Measurements from ENCODE around the gene MARCHF2. TPM values are rescaled to one million over a fixed set of nuclear protein-coding genes. Genes with fewer than 3 reads are reported as not detected.
A peak's percentile ranks its signal among the peaks of the same experiment; 100 is the strongest.

MARCHF2 gene
- total RNA-seq, 2 experiments from 2014 or later = 20.0 to 22.2 TPM

DNA sequence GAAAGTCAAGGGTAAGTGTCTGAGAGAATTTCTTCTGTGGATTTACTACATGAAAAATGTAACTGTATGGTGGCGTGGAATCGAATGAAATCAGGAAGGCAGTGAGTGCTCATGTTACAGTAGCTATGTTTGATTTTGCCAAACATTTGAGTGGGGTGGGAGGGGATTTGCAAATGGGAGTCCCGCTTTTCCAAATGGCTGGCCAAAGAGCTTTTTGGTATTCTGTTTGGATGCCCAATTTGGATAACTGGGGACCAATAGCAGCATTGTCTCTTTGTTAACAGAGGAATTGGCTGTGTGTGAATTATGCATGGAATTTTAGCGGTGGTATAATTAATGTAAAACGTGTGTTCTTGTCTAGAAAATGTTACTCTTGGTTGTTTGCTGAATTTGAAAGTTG is 49.5 kb downstream of the MARCHF2 start:
- Mint-ChIP-seq H3K27ac (no peak overlapping the region), H3K9me3 (no peaks in the 10 kb centered on the region), H3K36me3 (ENCODE audit: low read depth) (peaks cover 96% of the 10 kb centered on the region), H3K4me3 (no peak overlapping the region), H3K27me3 (no peaks in the 10 kb centered on the region), H3K4me1 (ENCODE audit: low read depth) (peaks cover 78% of the 10 kb centered on the region)
- no peaks in the 10 kb centered on the region for H3K9me3 ChIP-seq (ENCODE audit: control insufficient read depth in 1 of 2, insufficient read depth in 1 of 2, low read length in 2 of 2)
- peaks cover 88% of the 10 kb centered on the region for H3K36me3 ChIP-seq (ENCODE audit: insufficient read depth, low read length)
- intact Hi-C loops (cut with DNase I, micrococcal nuclease) = no loop called here
- H3K4me3 ChIP-seq (ENCODE audit: low read length) = no peak overlapping the region
- TF ChIP-seq, protein P1, sequence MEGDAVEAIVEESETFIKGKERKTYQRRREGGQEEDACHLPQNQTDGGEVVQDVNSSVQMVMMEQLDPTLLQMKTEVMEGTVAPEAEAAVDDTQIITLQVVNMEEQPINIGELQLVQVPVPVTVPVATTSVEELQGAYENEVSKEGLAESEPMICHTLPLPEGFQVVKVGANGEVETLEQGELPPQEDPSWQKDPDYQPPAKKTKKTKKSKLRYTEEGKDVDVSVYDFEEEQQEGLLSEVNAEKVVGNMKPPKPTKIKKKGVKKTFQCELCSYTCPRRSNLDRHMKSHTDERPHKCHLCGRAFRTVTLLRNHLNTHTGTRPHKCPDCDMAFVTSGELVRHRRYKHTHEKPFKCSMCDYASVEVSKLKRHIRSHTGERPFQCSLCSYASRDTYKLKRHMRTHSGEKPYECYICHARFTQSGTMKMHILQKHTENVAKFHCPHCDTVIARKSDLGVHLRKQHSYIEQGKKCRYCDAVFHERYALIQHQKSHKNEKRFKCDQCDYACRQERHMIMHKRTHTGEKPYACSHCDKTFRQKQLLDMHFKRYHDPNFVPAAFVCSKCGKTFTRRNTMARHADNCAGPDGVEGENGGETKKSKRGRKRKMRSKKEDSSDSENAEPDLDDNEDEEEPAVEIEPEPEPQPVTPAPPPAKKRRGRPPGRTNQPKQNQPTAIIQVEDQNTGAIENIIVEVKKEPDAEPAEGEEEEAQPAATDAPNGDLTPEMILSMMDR (IDR thresholded peaks at IDR 0.05) = no peak
- DNase-seq = no peak
- no peak overlapping the region for H3K27ac ChIP-seq (ENCODE audit: low read depth in 1 of 2, low read length in 2 of 2)
- H3K27me3 ChIP-seq (ENCODE audit: control insufficient read depth in 1 of 2, insufficient read depth in 2 of 2, low read length in 2 of 2) = no peaks in the 10 kb centered on the region
- H3K4me1 ChIP-seq (ENCODE audit: insufficient read depth, low read length) = peaks cover 16% of the 10 kb centered on the region
- ChIA-PET CTCF (no interaction called here), POLR2A (interaction anchor here (1.3 to 1.6 kb wide), 3 partner anchors 11 to 18 kb away, joined by 3 to 5 read pairs (median 4); no protein-coding TSS in a partner anchor)
- ATAC-seq (ENCODE audit: poor library complexity) = no peak

DNA sequence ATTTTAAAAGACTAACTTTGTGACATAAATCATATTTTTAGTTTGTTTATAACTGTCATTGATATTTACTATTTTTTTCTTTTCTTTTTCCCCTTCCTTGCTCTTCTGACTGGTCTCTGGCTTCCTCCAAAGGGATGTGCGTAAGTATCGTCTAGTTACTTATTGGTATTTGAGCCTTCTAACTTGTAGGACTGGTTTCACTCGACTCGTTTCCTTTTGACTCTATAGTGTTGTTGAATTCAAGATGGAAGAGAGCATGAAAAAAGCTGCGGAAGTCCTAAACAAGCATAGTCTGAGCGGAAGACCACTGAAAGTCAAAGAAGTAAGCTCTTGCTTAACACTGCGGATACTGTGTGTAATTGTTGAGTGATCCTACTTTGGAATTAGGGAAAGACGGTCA is 50.3 kb downstream of the MARCHF2 start:
- ChIA-PET CTCF (interaction anchor here (1.0 kb wide), 1 partner anchor 10 kb away, joined by 3 read pairs; no protein-coding TSS in a partner anchor), POLR2A (interaction anchor here (0.7 to 1.6 kb wide), 3 partner anchors 8 to 19 kb away, joined by 3 to 5 read pairs (median 4); no protein-coding TSS in a partner anchor)
- Mint-ChIP-seq H3K4me3 (no peak overlapping the region), H3K4me1 (ENCODE audit: low read depth) (peaks cover 75% of the 10 kb centered on the region), H3K36me3 (ENCODE audit: low read depth) (peaks cover 96% of the 10 kb centered on the region), H3K9me3 (no peaks in the 10 kb centered on the region), H3K27ac (no peak overlapping the region), H3K27me3 (no peaks in the 10 kb centered on the region)
- Histone ChIP-seq H3K27ac (ENCODE audit: low read depth in 1 of 2, low read length in 2 of 2) (no peak overlapping the region), H3K4me3 (ENCODE audit: low read length) (no peak overlapping the region), H3K36me3 (ENCODE audit: insufficient read depth, low read length) (peaks cover 89% of the 10 kb centered on the region), H3K9me3 (ENCODE audit: control insufficient read depth in 1 of 2, insufficient read depth in 1 of 2, low read length in 2 of 2) (no peaks in the 10 kb centered on the region), H3K4me1 (ENCODE audit: insufficient read depth, low read length) (peaks cover 14% of the 10 kb centered on the region), H3K27me3 (ENCODE audit: control insufficient read depth in 1 of 2, insufficient read depth in 2 of 2, low read length in 2 of 2) (no peaks in the 10 kb centered on the region)
- intact Hi-C loops (cut with DNase I, micrococcal nuclease) = no loop called here
- ATAC-seq (ENCODE audit: poor library complexity) = no peak
- no peak for DNase-seq
- TF ChIP-seq, protein P1 (IDR thresholded peaks at IDR 0.05) = no peak

DNA sequence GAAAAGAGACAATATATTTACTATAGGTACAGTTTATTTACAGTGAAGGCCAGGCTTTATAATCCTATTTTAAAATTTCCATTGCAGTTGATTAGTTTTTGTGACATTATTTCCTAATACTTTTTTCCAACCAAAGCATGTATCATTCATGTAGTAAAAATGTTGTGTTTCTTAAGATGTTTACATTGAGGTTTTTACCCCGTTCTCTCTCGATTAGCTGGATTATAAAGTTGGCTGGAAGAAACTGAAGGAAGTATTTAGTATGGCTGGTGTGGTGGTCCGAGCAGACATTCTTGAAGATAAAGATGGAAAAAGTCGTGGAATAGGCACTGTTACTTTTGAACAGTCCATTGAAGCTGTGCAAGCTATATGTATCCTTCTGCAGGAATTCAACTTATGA is 52.9 kb downstream of the MARCHF2 start:
- intact Hi-C loops (cut with DNase I, micrococcal nuclease) = no loop called here

More for the DNA sequence above, 52.9 kb downstream of the MARCHF2 start:
- H3K36me3 ChIP-seq (ENCODE audit: insufficient read depth, low read length) = peaks cover 91% of the 10 kb centered on the region
- no peaks in the 10 kb centered on the region for H3K27me3 ChIP-seq (ENCODE audit: control insufficient read depth in 1 of 2, insufficient read depth in 2 of 2, low read length in 2 of 2)
- POLR2A ChIA-PET = no interaction called here
- TF ChIP-seq, protein P1 (IDR thresholded peaks at IDR 0.05) = no peak
- Mint-ChIP-seq H3K4me1 (ENCODE audit: low read depth) (peaks cover 69% of the 10 kb centered on the region), H3K27me3 (no peaks in the 10 kb centered on the region), H3K36me3 (ENCODE audit: low read depth) (peaks cover 98% of the 10 kb centered on the region), H3K27ac (peak overlapping the region; percentile 29), H3K4me3 (no peak overlapping the region), H3K9me3 (no peaks in the 10 kb centered on the region)
- H3K4me3 ChIP-seq (ENCODE audit: low read length) = no peak overlapping the region
- peak overlapping the region in 1 of 2 donors; percentile 17 for H3K27ac ChIP-seq (ENCODE audit: low read depth in 1 of 2, low read length in 2 of 2)
- CTCF ChIA-PET = no interaction called here
- no peaks in the 10 kb centered on the region for H3K4me1 ChIP-seq (ENCODE audit: insufficient read depth, low read length)
- no peak for ATAC-seq (ENCODE audit: poor library complexity)
- no peak for DNase-seq
- no peaks in the 10 kb centered on the region for H3K9me3 ChIP-seq (ENCODE audit: control insufficient read depth in 1 of 2, insufficient read depth in 1 of 2, low read length in 2 of 2)

Data from CD4-positive, alpha-beta T cell (primary cell).